ENCODE measurements around the gene MVB12A. TPM values are rescaled to one million over a fixed set of nuclear protein-coding genes. Genes with fewer than 3 reads are reported as not detected.

MVB12A gene
- total and polyA plus RNA-seq, 2 of the 8 experiments (the other 6 are each of a cell fraction or from before 2014, with no cell fraction given) = 37.9 to 76.6 TPM

- Histone ChIP-seq H2BK15ac (ENCODE audit: low read length) (no peak overlapping the region), H2AFZ (ENCODE audit: low read length) (peak overlapping the region; percentile 63; the same call in 1 of the 2 replicates), H3K79me1 (ENCODE audit: low read depth, low read length) (no peaks in the 10 kb centered on the region), H3K9me3 (ENCODE audit: insufficient read depth in 2 of 2, low read depth in 1 of 2, low read length in 1 of 2) (no peaks in the 10 kb centered on the region), H3K23me2 (ENCODE audit: low read depth, low read length) (peaks cover 11% of the 10 kb centered on the region), H3K27ac (ENCODE audit: low read depth, low read length) (no peak overlapping the region), H3K4me3 (ENCODE audit: extremely low read depth in 1 of 4, insufficient read depth in 2 of 4, low read depth in 3 of 4, low read length in 4 of 4) (peak overlapping the region; percentile 58 to 75 (median 72)), H2BK12ac (ENCODE audit: low read depth, low read length) (no peak overlapping the region; the same call in 1 of the 2 replicates), H4K8ac (ENCODE audit: extremely low read depth, insufficient read depth, low read length) (peak overlapping the region; percentile 16), H3K36me3 (ENCODE audit: control insufficient read depth in 2 of 4, insufficient read depth in 4 of 4, low read length in 3 of 4) (no peaks in the 10 kb centered on the region), H4K91ac (replicated peaks; ENCODE audit: insufficient read length, low read length) (no peak overlapping the region), H3K4me2 (ENCODE audit: insufficient read depth in 1 of 2, low read depth in 2 of 2, low read length in 2 of 2) (peak overlapping the region; percentile 92 to 98), H2BK5ac (ENCODE audit: low read depth, low read length) (no peak overlapping the region; the same call in 1 of the 2 replicates), H2BK20ac (ENCODE audit: low read length) (no peak overlapping the region), H4K5ac (ENCODE audit: insufficient read length, low read depth, low read length) (no peak overlapping the region), H3K4me1 (replicated peaks in 1 of 4; ENCODE audit: control insufficient read depth in 3 of 4, insufficient read depth in 4 of 4, low read length in 3 of 4) (peaks cover 0 to 9% (median 4%) of the 10 kb centered on the region in 4 experiments; a peak in 5 of 7 replicates), H3K18ac (ENCODE audit: extremely low read depth, low read length) (peak overlapping the region; percentile 51; the same call in 1 of the 2 replicates), H2AK5ac (ENCODE audit: low read depth, low read length) (no peak overlapping the region), H3K9ac (replicated peaks in 1 of 4; ENCODE audit: extremely low read depth in 1 of 4, low read depth in 3 of 4, low read length in 3 of 4) (no peak overlapping the region), H3K4ac (replicated peaks; ENCODE audit: insufficient read length, low read depth, low read length) (no peak overlapping the region), H3K56ac (replicated peaks; ENCODE audit: insufficient read length, low read depth, low read length) (no peak overlapping the region), H3K27me3 (replicated peaks in 1 of 4; ENCODE audit: control insufficient read depth in 3 of 4, extremely low read depth in 1 of 4, insufficient read depth in 3 of 4, low read length in 3 of 4) (peaks cover 0 to 5% (median 0%) of the 10 kb centered on the region in 4 experiments; a peak in 2 of 7 replicates), H2BK120ac (replicated peaks; ENCODE audit: low read depth, low read length) (peak overlapping the region; percentile 47), H3K79me2 (ENCODE audit: control insufficient read depth in 1 of 2, insufficient read depth in 2 of 2, low read length in 2 of 2) (no peaks in the 10 kb centered on the region), H4K20me1 (replicated peaks in 1 of 2; ENCODE audit: control insufficient read depth in 1 of 2, insufficient read depth in 2 of 2, low read length in 2 of 2) (no peaks in the 10 kb centered on the region), H3K14ac (ENCODE audit: insufficient read length) (no peak overlapping the region), H3K23ac (ENCODE audit: insufficient read length) (no peak overlapping the region)
- 8% methylated on average over 37 of the region's 37 CpGs; no CpG with 5 or more reads in 1 of the 2 experiments for WGBS, 2 experiments (ENCODE audit: extremely low coverage in 1 of 2, insufficient coverage in 1 of 2, insufficient read length in 1 of 2, insufficient replicate concordance in 2 of 2, low coverage in 1 of 2, low lambda C conversion rate in 2 of 2, missing lambda C conversion rate in 1 of 2)
- ChIA-PET POLR2A (ENCODE audit: partially characterized antibody) (interaction anchor here (0.7 to 2.2 kb wide), 4 partner anchors 35 to 142 kb away, joined by 3 to 8 read pairs (median 4); no protein-coding TSS in a partner anchor), CTCF (ENCODE audit: partially characterized antibody) (interaction anchor here (0.7 to 13.5 kb wide), 26 partner anchors 10 to 216 kb away, joined by 3 to 153 read pairs (median 4); partner anchors contain the start of gene MVB12A)
- DNase-seq (ENCODE audit: low read depth in 1 of 2, low spot score in 2 of 2) = no peak
- TF ChIP-seq HDAC2 (IDR thresholded peaks at IDR 0.05; ENCODE audit: borderline replicate concordance in 1 of 2, low read depth in 2 of 2, low read length in 2 of 2) = peak in 1 of 2 experiments; percentile 43; a peak in 1 of 4 replicates
- peak; percentile 92 for TF ChIP-seq KDM1A (IDR thresholded peaks at IDR 0.05; ENCODE audit: borderline replicate concordance, low read length)
- TF ChIP-seq CTCF (IDR thresholded peaks at IDR 0.05; ENCODE audit: control extremely low read depth in 1 of 3, insufficient read depth in 1 of 3, low read depth in 1 of 3, low read length in 3 of 3) = peak in 2 of 3 experiments; percentile 34 to 46; a peak in 2 of 4 replicates
- no peak for TF ChIP-seq SAP30 (IDR thresholded peaks at IDR 0.05; ENCODE audit: insufficient read depth, insufficient replicate concordance, low read length)
- FAIRE-seq = no peak
These were observed 29.7 kb upstream of the MVB12A start for GRCh38 chr19:17389957-17390664.
